IMR-90 (cell line): Measurements from ENCODE around the gene KAZN. TPM values are rescaled to one million over a fixed set of nuclear protein-coding genes. Genes with fewer than 3 reads are reported as not detected.

Experiments
- ATAC-seq: fragments of 200-7000 bp; cut with Tn5 transposase; 2 replicates; pipeline ENCODE4 v1.9.1; 2020; ENCODE audit warnings: low read depth, mild to moderate bottlenecking, moderate library complexity
- BruUV-seq: library from RNA; stranded (reverse); fragments of 400-500 nt; replicated peaks from 2 replicates; lab custom pipeline; 2021; lab: Mats Ljungman, UMichigan
- CTCF ChIA-PET: fragments of 300-600 bp; formaldehyde crosslinking; extraction: SDS; loops from one replicate; lab custom pipeline; 2021; ENCODE audit warnings: antibody characterized with exemption; lab: Yijun Ruan, JAX
- POLR2A ChIA-PET: fragments of 300-600 bp; sonication (Branson Sonifier 250); formaldehyde crosslinking; loops from one replicate; lab custom pipeline; 2022; ENCODE audit warnings: antibody characterized with exemption; ENCODE audit not compliant: unreplicated experiment; lab: Charles Lee
- DNase-seq: peaks from one replicate; pipeline ENCODE4 v3.0.0; 2013
- H2AFZ ChIP-seq: replicated peaks from 2 replicates; pipeline ENCODE3; 2013; ENCODE audit warnings: low read length, mild to moderate bottlenecking; ENCODE audit not compliant: poor library complexity
- H2AK5ac ChIP-seq: 2 replicates; pipeline ENCODE4 v1.6.1; 2013; ENCODE audit warnings: low read depth, low read length, inconsistent platforms
- H2AK9ac ChIP-seq: replicated peaks from 2 replicates; pipeline ENCODE3; 2013; ENCODE audit warnings: mild to moderate bottlenecking, low read depth, low read length, moderate library complexity; ENCODE audit not compliant: poor library complexity
- H2BK120ac ChIP-seq: 2 replicates; pipeline ENCODE4 v1.6.1; 2013; ENCODE audit warnings: low read depth, low read length, inconsistent platforms
- H2BK15ac ChIP-seq: 3 replicates; pipeline ENCODE4 v1.6.1; 2013; ENCODE audit warnings: low read depth, low read length, inconsistent platforms
- H2BK20ac ChIP-seq: 2 replicates; pipeline ENCODE4 v1.6.1; 2013; ENCODE audit warnings: low read depth, mild to moderate bottlenecking, inconsistent platforms, low read length, moderate library complexity
- H2BK5ac ChIP-seq: 2 replicates; pipeline ENCODE4 v1.6.1; 2013; ENCODE audit warnings: mild to moderate bottlenecking, low read depth, low read length, inconsistent platforms; ENCODE audit not compliant: poor library complexity, severe bottlenecking
- H3K14ac ChIP-seq: replicated peaks from 2 replicates; pipeline ENCODE4 v1.6.1; 2013; ENCODE audit warnings: low read depth, low read length, inconsistent platforms
- H3K18ac ChIP-seq: 2 replicates; pipeline ENCODE4 v1.6.1; 2013; ENCODE audit warnings: low read depth, low read length, control low read depth
- H3K23ac ChIP-seq: 2 replicates; pipeline ENCODE4 v1.6.1; 2013; ENCODE audit warnings: low read depth, low read length, inconsistent platforms
- H3K27ac ChIP-seq: 2 replicates; pipeline ENCODE4 v1.5.1; 2013; ENCODE audit warnings: mild to moderate bottlenecking, control low read depth, low read length; ENCODE audit not compliant: insufficient read depth
- H3K27me3 ChIP-seq: 2 replicates; pipeline ENCODE4 v1.6.1; 2013; ENCODE audit warnings: low read length; ENCODE audit not compliant: control insufficient read depth, insufficient read depth
- H3K36me3 ChIP-seq: 2 replicates; pipeline ENCODE4 v1.6.1; 2013; ENCODE audit warnings: low read length, mixed read lengths; ENCODE audit not compliant: control insufficient read depth, insufficient read depth
- H3K4ac ChIP-seq: 2 replicates; pipeline ENCODE4 v1.6.1; 2013; ENCODE audit warnings: low read depth, low read length, inconsistent platforms
- H3K4me1 ChIP-seq: 2 replicates; pipeline ENCODE4 v1.6.1; 2013; ENCODE audit warnings: low read length, mixed read lengths; ENCODE audit not compliant: control insufficient read depth, insufficient read depth
- H3K4me2 ChIP-seq: 2 replicates; pipeline ENCODE4 v1.6.1; 2013; ENCODE audit warnings: low read depth, mild to moderate bottlenecking, control low read depth, low read length, moderate library complexity
- H3K4me3 ChIP-seq: 2 replicates; pipeline ENCODE4 v1.5.1; 2013; ENCODE audit warnings: low read depth, mild to moderate bottlenecking, control low read depth, low read length, moderate library complexity; ENCODE audit not compliant: insufficient read depth
- H3K56ac ChIP-seq: 2 replicates; pipeline ENCODE4 v1.6.1; 2013; ENCODE audit warnings: low read length, inconsistent platforms; ENCODE audit not compliant: insufficient read depth; ENCODE audit errors: extremely low read depth
- H3K79me1 ChIP-seq, 2 experiments: 2 replicates each; pipeline ENCODE4 v1.6.1; 2013; ENCODE audit warnings: low read length in 2 of 2, inconsistent platforms in 1 of 2, low read depth in 1 of 2
- H3K9ac ChIP-seq: 2 replicates; pipeline ENCODE4 v1.6.1; 2013; ENCODE audit warnings: low read depth, low read length, control low read depth
- H3K9me1 ChIP-seq: 2 replicates; pipeline ENCODE4 v1.6.1; 2013; ENCODE audit warnings: low read length, inconsistent platforms; ENCODE audit not compliant: insufficient read depth
- H3K9me3 ChIP-seq: 2 replicates; pipeline ENCODE4 v1.6.1; 2013; ENCODE audit warnings: low read length; ENCODE audit not compliant: control insufficient read depth, insufficient read depth
- H4K20me1 ChIP-seq: 2 replicates; pipeline ENCODE4 v1.6.1; 2013; ENCODE audit warnings: low read length, inconsistent platforms; ENCODE audit not compliant: insufficient read depth
- H4K5ac ChIP-seq: 2 replicates; pipeline ENCODE4 v1.6.1; 2013; ENCODE audit warnings: mild to moderate bottlenecking, low read depth, low read length, control low read depth
- H4K8ac ChIP-seq, 2 experiments: 2 replicates each; pipeline ENCODE4 v1.6.1; 2013; ENCODE audit warnings: low read depth in 2 of 2, low read length in 2 of 2, control low read depth in 1 of 2, inconsistent platforms in 1 of 2
- H4K91ac ChIP-seq: 2 replicates; pipeline ENCODE4 v1.6.1; 2013; ENCODE audit warnings: low read depth, low read length, inconsistent platforms; ENCODE audit not compliant: insufficient read depth
- CHD1 ChIP-seq: IDR thresholded peaks from 2 replicates; pipeline ENCODE4 v1.6.1; 2012; ENCODE audit warnings: low read depth, low read length, improper control_type of control experiment
- FOS ChIP-seq: fragments of 150-350 bp; IDR thresholded peaks from 2 replicates; pipeline ENCODE4 v1.6.1; 2016; ENCODE audit warnings: low read depth, low read length
- MAFK ChIP-seq: IDR thresholded peaks from 2 replicates; pipeline ENCODE4 v1.6.1; 2012; ENCODE audit warnings: low read depth, low read length, improper control_type of control experiment
- MAZ ChIP-seq: IDR thresholded peaks from 2 replicates; pipeline ENCODE4 v1.6.1; 2012; ENCODE audit warnings: low read depth, mild to moderate bottlenecking, low read length, improper control_type of control experiment, moderate library complexity, borderline replicate concordance
- RAD21 ChIP-seq: IDR thresholded peaks from 2 replicates; pipeline ENCODE4 v1.6.1; 2012; ENCODE audit warnings: low read length, improper control_type of control experiment
- RCOR1 ChIP-seq: IDR thresholded peaks from 2 replicates; pipeline ENCODE4 v1.6.1; 2012; ENCODE audit warnings: mild to moderate bottlenecking, low read length, improper control_type of control experiment; ENCODE audit not compliant: insufficient replicate concordance
- dilution Hi-C: fragments of 300-500 bp; cut with HindIII; formaldehyde crosslinking; loops from one replicate; pipeline ENCODE4 v1.14.3; 2018; ENCODE audit warnings: low sequenced_read_pairs; ENCODE audit not compliant: unreplicated experiment
- in situ Hi-C: fragments of 300-500 bp; cut with MboI; formaldehyde crosslinking; loops from 3 replicates; pipeline ENCODE4 v1.14.3; 2019; ENCODE audit warnings: low sequenced_read_pairs, inconsistent platforms, mixed read lengths
- intact Hi-C: fragments of 100-400 bp; cut with micrococcal nuclease; formaldehyde crosslinking; loops from 2 replicates; pipeline ENCODE4 v1.10.0; 2022
- polyA plus RNA-seq, 3 experiments: library from polyadenylated mRNA; depleted of rRNA; stranded (reverse); fragments of >200 nt; gene quantifications; 2 replicates each; pipeline ENCODE4 v1.2.3, GENCODE V29; 2012; ENCODE audit warnings: low replicate concordance in 1 of 3
- total RNA-seq: library from RNA; depleted of rRNA; stranded (reverse); fragments of >200 nt; gene quantifications from 2 replicates; pipeline ENCODE4 v1.2.3, GENCODE V29; 2012
- TF ChIP-seq, protein P1 (sequence below): conservative IDR thresholded peaks from 2 replicates; pipeline ENCODE4 v1.5.1; 2012; ENCODE audit warnings: mild to moderate bottlenecking, low read depth, low read length, improper control_type of control experiment

Gene KAZN
- total and polyA plus RNA-seq, 2 of the 4 experiments (the other 2 are of a cell fraction) = 5.2 to 10.5 TPM

GRCh38 chr1:15104768-15105167 lies 506.3 kb downstream of the KAZN start:
- Histone ChIP-seq H3K27me3 (peaks cover 13% of the 10 kb centered on the region; the same call in 1 of the 2 replicates), H2BK5ac (no peak overlapping the region), H3K14ac (no peak overlapping the region), H3K56ac (no peak overlapping the region), H3K23ac (no peak overlapping the region), H3K79me1 (no peaks in the 10 kb centered on the region), H2BK20ac (no peak overlapping the region), H3K9me1 (no peaks in the 10 kb centered on the region), H3K4me3 (no peak overlapping the region), H3K18ac (no peak overlapping the region), H3K36me3 (no peaks in the 10 kb centered on the region), H2AFZ (no peak overlapping the region), H4K5ac (no peak overlapping the region), H2BK15ac (no peak overlapping the region), H4K20me1 (no peaks in the 10 kb centered on the region), H3K4ac (no peak overlapping the region), H2BK120ac (no peak overlapping the region), H4K91ac (no peak overlapping the region), H3K9ac (no peak overlapping the region), H3K4me2 (no peak overlapping the region), H3K9me3 (no peaks in the 10 kb centered on the region), H4K8ac (no peak overlapping the region), H2AK9ac (no peak overlapping the region), H3K4me1 (no peaks in the 10 kb centered on the region), H2AK5ac (no peak overlapping the region), H3K27ac (no peak overlapping the region)
- dilution Hi-C loops (no loop called here), intact Hi-C loops (loop anchor here (2.0 kb wide), 1 partner anchor 992 kb away; no protein-coding TSS in a partner anchor), in situ Hi-C loops (no loop called here)
- ChIA-PET POLR2A (no interaction called here), CTCF (no interaction called here)
- TF ChIP-seq, protein P1, sequence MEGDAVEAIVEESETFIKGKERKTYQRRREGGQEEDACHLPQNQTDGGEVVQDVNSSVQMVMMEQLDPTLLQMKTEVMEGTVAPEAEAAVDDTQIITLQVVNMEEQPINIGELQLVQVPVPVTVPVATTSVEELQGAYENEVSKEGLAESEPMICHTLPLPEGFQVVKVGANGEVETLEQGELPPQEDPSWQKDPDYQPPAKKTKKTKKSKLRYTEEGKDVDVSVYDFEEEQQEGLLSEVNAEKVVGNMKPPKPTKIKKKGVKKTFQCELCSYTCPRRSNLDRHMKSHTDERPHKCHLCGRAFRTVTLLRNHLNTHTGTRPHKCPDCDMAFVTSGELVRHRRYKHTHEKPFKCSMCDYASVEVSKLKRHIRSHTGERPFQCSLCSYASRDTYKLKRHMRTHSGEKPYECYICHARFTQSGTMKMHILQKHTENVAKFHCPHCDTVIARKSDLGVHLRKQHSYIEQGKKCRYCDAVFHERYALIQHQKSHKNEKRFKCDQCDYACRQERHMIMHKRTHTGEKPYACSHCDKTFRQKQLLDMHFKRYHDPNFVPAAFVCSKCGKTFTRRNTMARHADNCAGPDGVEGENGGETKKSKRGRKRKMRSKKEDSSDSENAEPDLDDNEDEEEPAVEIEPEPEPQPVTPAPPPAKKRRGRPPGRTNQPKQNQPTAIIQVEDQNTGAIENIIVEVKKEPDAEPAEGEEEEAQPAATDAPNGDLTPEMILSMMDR = no peak
- TF ChIP-seq RCOR1 (no peak), MAFK (no peak), RAD21 (no peak), MAZ (no peak), FOS (no peak), CHD1 (no peak)
- ATAC-seq (no peak), DNase-seq (no peak)
- BruUV-seq = no TSS peak
